Breast epithelium (tissue), 4 donors: Measurements from ENCODE around the gene RWDD1. TPM values are rescaled to one million over a fixed set of nuclear protein-coding genes. Genes with fewer than 3 reads are reported as not detected.

Experiments
- DNase-seq, 2 donors: peaks; one replicate each; pipeline ENCODE4 v3.0.0-alpha.2; 2019; ENCODE audit warnings: low spot score in 2 of 2
- H3K27ac ChIP-seq, 2 donors: fragments of 200-600 bp; sonication (generic) in 1 of 2; one replicate each; pipeline ENCODE4 v1.5.1; 2016 to 2019; ENCODE audit warnings: mild to moderate bottlenecking in 1 of 2
- H3K27me3 ChIP-seq, 2 donors: fragments of 200-600 bp; sonication (generic) in 1 of 2; one replicate each; pipeline versions ENCODE4 v1.5.1 to v1.6.0; 2017 to 2019; ENCODE audit warnings: control low read depth in 1 of 2, mild to moderate bottlenecking in 1 of 2
- H3K36me3 ChIP-seq: fragments of 200-600 bp; one replicate; pipeline ENCODE4 v1.5.1; 2019
- H3K4me1 ChIP-seq, 2 donors: fragments of 200-600 bp; sonication (generic); one replicate each; pipeline ENCODE4 v1.5.1; 2016 to 2019; ENCODE audit warnings: control low read depth in 1 of 2
- H3K4me3 ChIP-seq, 3 donors: fragments of 200-600 bp; sonication (generic); 1 replicate in 2 of 3; 2 replicates in 1 of 3; pipeline ENCODE4 v1.5.1; 2016 to 2019; ENCODE audit warnings: mild to moderate bottlenecking in 3 of 3, moderate library complexity in 2 of 3
- H3K9me3 ChIP-seq, 2 donors: fragments of 200-600 bp; sonication (generic) in 1 of 2; one replicate each; pipeline ENCODE4 v1.5.1; 2016 to 2019; ENCODE audit warnings: control low read depth in 1 of 2
- POLR2A ChIP-seq: fragments of 450-650 bp; IDR thresholded peaks from one replicate; pipeline ENCODE4 v1.6.1; 2016; ENCODE audit warnings: antibody characterized with exemption, mild to moderate bottlenecking, moderate library complexity
- POLR2AphosphoS5 ChIP-seq, 3 donors: sonication (generic); formaldehyde crosslinking; IDR thresholded peaks; one replicate each; pipeline ENCODE4 v1.6.1; 2017; ENCODE audit warnings: antibody characterized with exemption in 3 of 3
- intact Hi-C: fragments of 100-400 bp; cut with DNase I; formaldehyde crosslinking; loops from one replicate; pipeline ENCODE4 v1.15.1; 2023; ENCODE audit warnings: low total_unique reads
- total RNA-seq, 3 donors: library from RNA; depleted of rRNA; stranded (reverse); fragments of >200 nt; gene quantifications; one replicate each; pipeline ENCODE4 v1.1.0, GENCODE V29; 2016
- TF ChIP-seq, protein P1 (sequence below), 3 donors: fragments of 450-650 bp; IDR thresholded peaks; one replicate each; pipeline ENCODE4 v1.5.1; 2016 to 2017; ENCODE audit warnings: antibody characterized with exemption in 3 of 3, mild to moderate bottlenecking in 3 of 3, moderate library complexity in 3 of 3

Gene RWDD1
- total RNA-seq, 3 donors from 2014 or later: 28.0 to 48.2 (median 39.0) TPM

DNA sequence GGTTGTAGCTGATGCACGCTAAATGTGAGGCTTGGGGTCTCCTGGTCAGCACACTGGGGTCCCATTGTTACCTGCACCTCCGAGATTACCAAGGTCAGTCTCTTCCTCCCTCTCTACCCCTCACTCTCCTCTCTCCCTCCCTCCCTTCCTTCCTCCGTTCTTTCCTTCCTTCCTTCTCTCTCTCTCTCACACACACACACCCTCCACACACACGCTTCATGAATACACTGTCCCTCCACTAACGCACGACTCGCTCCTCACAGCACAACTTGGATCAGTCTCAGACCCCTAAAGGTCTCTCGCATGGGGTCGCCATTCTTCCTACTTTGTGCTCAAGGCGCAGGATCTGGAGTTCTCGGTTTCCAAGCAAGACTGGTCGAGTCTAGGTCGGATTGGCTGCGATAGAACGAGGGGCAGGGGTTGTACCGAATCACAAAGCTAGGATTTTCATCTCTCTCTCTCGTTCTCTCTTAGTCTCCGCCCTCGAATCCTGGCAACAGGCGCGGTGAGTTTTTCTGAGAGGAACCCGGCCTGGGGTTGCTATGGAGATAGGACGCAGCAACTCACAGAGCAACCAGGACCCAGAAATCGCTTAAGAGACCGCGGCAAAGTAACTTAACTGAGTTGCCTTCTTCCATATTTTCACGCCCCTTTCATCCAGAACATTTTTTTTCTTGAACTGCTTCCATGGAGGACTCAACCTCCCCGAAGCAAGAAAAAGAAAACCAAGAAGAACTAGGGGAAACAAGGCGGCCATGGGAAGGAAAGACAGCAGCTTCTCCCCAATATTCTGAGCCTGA is 44.8 kb downstream of the RWDD1 start, which contains the start of gene RSPH4A:
Gene RSPH4A (plus strand): TSS at position 543 of the 800 bp plus-strand sequence. CDS start 145 bp downstream, at position 688.
- no peaks in the 10 kb centered on the region for H3K4me1 ChIP-seq
- peak within 1 kb of the TSS; percentile 16 to 40 for H3K27ac ChIP-seq
- no peaks in the 10 kb centered on the region for H3K27me3 ChIP-seq
- peak within 1 kb of the TSS; percentile 47 to 71 (median 58) for H3K4me3 ChIP-seq
- peak; percentile 84 to 87 for DNase-seq
- no peaks in the 10 kb centered on the region for H3K9me3 ChIP-seq
- intact Hi-C loops: no loop called here
- no peaks in the 10 kb centered on the region for H3K36me3 ChIP-seq
- TF ChIP-seq POLR2AphosphoS5 (IDR thresholded peaks at IDR 0.05) (peak in 1 of 3 donors; percentile 65), POLR2A (no peak)
- TF ChIP-seq, protein P1, sequence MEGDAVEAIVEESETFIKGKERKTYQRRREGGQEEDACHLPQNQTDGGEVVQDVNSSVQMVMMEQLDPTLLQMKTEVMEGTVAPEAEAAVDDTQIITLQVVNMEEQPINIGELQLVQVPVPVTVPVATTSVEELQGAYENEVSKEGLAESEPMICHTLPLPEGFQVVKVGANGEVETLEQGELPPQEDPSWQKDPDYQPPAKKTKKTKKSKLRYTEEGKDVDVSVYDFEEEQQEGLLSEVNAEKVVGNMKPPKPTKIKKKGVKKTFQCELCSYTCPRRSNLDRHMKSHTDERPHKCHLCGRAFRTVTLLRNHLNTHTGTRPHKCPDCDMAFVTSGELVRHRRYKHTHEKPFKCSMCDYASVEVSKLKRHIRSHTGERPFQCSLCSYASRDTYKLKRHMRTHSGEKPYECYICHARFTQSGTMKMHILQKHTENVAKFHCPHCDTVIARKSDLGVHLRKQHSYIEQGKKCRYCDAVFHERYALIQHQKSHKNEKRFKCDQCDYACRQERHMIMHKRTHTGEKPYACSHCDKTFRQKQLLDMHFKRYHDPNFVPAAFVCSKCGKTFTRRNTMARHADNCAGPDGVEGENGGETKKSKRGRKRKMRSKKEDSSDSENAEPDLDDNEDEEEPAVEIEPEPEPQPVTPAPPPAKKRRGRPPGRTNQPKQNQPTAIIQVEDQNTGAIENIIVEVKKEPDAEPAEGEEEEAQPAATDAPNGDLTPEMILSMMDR (IDR thresholded peaks at IDR 0.05): no peak

DNA sequence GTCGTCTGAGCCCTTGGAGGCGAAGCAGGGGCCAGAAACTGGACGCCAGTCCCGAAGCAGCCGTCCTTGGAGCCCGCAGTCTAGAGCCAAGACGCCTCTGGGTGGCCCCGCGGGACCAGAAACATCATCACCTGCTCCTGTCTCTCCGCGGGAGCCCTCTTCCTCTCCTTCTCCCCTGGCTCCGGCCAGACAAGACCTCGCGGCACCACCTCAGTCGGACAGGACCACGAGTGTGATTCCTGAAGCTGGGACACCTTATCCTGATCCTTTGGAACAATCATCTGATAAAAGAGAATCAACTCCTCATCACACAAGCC is 45.4 kb downstream of the RWDD1 start:
- peak overlapping the region; percentile 47 to 71 (median 58) for H3K4me3 ChIP-seq
- TF ChIP-seq, protein P1 (IDR thresholded peaks at IDR 0.05): no peak
- TF ChIP-seq POLR2A (no peak), POLR2AphosphoS5 (IDR thresholded peaks at IDR 0.05) (no peak)
- intact Hi-C loops: no loop called here
- H3K9me3 ChIP-seq: no peaks in the 10 kb centered on the region
- H3K27ac ChIP-seq: peak overlapping the region in 1 of 2 donors; percentile 40
- H3K27me3 ChIP-seq: no peaks in the 10 kb centered on the region
- no peak for DNase-seq
- H3K36me3 ChIP-seq: no peaks in the 10 kb centered on the region
- H3K4me1 ChIP-seq: no peaks in the 10 kb centered on the region

DNA sequence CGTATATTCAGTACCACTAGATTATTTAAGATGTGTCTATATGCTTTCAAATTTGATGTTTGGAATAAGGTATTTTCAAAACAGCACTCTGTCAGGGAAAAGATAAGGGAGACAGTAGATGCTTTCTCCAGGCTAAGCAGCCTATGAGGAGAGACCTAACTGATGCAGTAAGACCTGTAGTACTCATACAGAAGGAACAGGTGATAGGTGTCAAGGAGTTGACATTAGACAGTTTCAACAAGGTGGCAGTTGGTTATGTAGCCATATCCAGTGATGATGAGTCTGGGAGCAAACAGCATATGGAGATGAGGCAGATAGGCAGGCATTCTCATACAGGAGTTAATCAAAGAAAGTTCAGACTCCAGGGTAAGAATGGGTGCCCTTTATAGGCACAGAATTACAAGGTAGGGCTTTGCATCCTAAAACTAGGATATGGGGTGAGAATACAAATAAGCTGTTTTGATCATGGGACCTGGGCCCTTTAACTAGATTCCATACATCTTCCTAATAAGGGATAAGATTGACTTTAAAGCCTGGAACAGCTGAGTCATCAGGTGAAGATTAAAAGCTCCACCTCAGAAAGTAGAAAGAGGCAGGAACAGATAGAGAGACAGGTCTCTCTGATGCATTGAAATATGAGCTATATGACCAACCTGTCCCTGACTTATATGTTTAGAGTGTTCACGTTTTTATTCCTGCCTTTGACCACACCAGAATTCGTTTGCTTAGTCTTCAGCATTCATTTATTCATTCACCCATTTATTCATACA is 52.9 kb downstream of the RWDD1 start:
- TF ChIP-seq POLR2AphosphoS5 (IDR thresholded peaks at IDR 0.05) (no peak), POLR2A (no peak)
- DNase-seq: no peak
- Histone ChIP-seq H3K9me3 (no peaks in the 10 kb centered on the region), H3K36me3 (no peaks in the 10 kb centered on the region), H3K4me3 (no peak overlapping the region), H3K27ac (no peak overlapping the region), H3K4me1 (no peaks in the 10 kb centered on the region), H3K27me3 (no peaks in the 10 kb centered on the region)
- intact Hi-C loops: no loop called here

DNA sequence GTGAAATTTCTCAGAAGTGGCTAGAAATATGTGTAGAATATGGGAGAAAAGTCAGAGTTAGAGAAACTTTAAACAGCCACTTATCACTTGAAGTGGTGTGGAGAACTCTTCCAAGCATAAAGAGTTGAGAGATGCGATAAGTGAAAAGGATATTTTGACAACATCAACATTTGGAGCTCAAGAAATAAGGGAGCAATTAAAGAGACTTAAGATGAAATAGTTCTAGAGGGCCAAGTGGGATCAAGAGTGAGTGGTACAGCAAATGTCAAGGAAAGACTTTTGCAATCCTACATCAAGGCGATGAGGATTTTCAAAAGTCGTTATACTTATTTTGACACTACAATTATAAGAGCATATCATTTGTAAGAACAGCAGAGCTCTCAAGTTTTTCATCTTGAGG is 54.6 kb downstream of the RWDD1 start:
- TF ChIP-seq POLR2A (no peak), POLR2AphosphoS5 (IDR thresholded peaks at IDR 0.05) (no peak)
- TF ChIP-seq, protein P1 (IDR thresholded peaks at IDR 0.05): no peak
- Histone ChIP-seq H3K27me3 (no peaks in the 10 kb centered on the region), H3K27ac (no peak overlapping the region), H3K4me3 (no peak overlapping the region), H3K9me3 (no peaks in the 10 kb centered on the region), H3K4me1 (no peaks in the 10 kb centered on the region), H3K36me3 (no peaks in the 10 kb centered on the region)
- DNase-seq: no peak
- intact Hi-C loops: no loop called here

DNA sequence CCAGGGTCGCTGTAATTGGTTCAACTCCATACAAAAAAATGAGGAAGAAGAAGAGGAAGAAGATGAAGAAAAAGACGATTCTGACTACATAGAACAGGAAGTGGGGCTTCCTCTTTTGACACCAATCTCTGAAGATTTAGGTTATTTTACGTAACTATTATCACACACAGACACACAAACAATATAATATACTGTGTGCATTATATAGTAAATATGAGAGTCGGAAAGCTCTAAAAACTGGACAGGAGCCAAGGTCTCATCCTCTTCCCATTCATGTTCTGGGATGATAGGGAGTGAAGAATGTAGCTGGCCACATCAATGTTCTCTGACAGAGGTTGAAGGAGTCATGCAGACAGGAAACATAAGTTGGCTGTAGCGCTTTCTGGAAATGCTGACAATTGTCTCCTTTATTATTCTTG is 58.3 kb downstream of the RWDD1 start:
- no peaks in the 10 kb centered on the region for H3K9me3 ChIP-seq
- intact Hi-C loops: no loop called here

More for the DNA sequence above, 58.3 kb downstream of the RWDD1 start:
- TF ChIP-seq, protein P1 (IDR thresholded peaks at IDR 0.05): no peak
- DNase-seq: no peak
- Histone ChIP-seq H3K27me3 (no peaks in the 10 kb centered on the region), H3K36me3 (no peaks in the 10 kb centered on the region), H3K4me3 (no peak overlapping the region), H3K4me1 (no peaks in the 10 kb centered on the region), H3K27ac (no peak overlapping the region)
